DMS114 treated with DMSO at 0.1 percent for 48 hours (cell line): ENCODE measurements around the gene PSMD13.
"Not testable (repeated sequence)": the region's sequence is repeated elsewhere in the genome, so short reads cannot be mapped to it uniquely, and the experiment has no call there.

ENCODE experiments used
- DNase-seq: peaks from one replicate; lab custom pipeline; 2025; ENCODE audit not compliant: unreplicated experiment; lab: John Stamatoyannopoulos, UW

PSMD13 gene

DNA sequence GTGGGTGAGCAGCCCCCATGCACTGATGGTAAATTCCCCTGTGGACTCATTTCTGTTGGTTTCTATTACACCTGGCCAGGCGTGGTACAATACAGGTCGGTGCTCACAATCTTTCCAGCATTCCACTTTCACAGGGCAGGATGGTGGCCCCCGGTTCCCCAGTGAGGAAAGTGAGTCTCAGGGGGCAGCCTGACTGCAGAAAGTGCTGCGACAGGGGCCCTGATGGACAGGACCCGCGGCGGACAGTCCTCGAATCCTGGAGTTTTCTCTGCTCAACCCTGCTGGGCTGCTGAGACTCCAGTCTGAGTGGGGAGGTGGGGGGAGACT, 49.1 kb downstream of the PSMD13 start:
- DNase-seq = no peak

GRCh38 chr11:286977-287820, 50.4 kb downstream of the PSMD13 start:
- not testable (repeated sequence) for DNase-seq

- DNase-seq = no peak
Measured at GRCh38 chr11:287821-288477, 51.2 kb downstream of the PSMD13 start.

GRCh38 chr11:288478-289397, 52.0 kb downstream of the PSMD13 start, which contains the start of gene PGGHG:
TSS of gene PGGHG (plus strand) at chr11:289126. CDS start at chr11:289817, 691 bp downstream.
- no peak for DNase-seq

DNA sequence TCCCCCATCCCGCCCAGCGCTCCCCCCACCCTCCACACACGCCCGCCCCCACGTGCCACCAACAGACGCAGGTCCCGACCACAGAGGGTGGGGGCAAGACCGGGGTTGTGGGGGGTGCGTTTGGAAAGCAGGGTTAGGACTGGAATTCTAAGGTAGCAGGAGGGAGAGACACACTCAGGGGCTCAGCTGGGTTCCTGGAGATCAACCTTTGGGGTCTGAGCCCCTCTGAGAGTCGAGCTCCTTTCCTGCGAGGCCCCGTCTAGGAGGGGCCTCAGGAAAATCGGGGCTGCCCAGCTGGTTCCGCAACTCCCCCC, 52.6 kb downstream of the PSMD13 start:
- no peak for DNase-seq

DNA sequence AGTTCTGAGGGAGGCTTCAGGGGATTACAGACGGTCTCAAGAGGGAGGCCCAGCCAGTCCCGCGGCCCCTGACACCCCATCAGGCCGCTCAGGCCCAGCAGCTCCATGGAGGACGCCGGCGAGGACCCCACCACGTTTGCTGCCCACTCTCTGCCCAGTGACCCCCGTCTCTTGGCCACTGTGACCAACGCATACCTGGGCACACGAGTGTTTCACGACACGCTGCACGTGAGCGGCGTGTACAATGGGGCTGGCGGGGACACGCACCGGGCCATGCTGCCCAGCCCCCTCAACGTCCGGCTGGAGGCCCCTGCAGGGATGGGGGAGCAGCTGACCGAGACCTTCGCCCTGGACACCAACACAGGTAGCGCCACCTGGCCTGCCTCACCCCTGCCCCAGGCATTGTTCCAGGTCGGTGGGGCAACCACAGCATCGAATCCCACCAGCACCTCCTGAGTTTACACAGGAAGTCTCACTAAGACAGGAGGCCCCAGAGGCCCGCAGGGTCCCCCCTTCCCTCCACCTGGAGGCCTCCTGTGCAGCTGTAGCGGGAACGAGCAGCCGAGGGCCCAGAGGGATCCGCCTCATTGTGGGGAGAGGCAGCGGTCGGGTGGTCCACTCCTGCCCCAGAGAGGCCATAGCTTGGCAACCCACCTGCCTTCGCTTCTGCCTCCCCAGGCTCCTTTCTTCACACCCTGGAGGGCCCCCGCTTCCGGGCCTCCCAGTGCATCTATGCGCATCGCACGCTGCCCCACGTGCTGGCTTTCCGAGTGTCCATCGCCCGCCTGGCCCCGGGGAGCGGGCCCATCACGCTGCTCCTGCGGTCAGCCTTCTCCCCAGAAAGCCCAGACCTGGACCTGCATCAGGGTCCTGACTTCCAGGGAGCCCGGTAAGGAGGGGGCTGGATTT, 53.2 kb downstream of the PSMD13 start:
- no peak for DNase-seq

- no peak for DNase-seq
Measured at GRCh38 chr11:290621-291231, 54.0 kb downstream of the PSMD13 start.

DNA sequence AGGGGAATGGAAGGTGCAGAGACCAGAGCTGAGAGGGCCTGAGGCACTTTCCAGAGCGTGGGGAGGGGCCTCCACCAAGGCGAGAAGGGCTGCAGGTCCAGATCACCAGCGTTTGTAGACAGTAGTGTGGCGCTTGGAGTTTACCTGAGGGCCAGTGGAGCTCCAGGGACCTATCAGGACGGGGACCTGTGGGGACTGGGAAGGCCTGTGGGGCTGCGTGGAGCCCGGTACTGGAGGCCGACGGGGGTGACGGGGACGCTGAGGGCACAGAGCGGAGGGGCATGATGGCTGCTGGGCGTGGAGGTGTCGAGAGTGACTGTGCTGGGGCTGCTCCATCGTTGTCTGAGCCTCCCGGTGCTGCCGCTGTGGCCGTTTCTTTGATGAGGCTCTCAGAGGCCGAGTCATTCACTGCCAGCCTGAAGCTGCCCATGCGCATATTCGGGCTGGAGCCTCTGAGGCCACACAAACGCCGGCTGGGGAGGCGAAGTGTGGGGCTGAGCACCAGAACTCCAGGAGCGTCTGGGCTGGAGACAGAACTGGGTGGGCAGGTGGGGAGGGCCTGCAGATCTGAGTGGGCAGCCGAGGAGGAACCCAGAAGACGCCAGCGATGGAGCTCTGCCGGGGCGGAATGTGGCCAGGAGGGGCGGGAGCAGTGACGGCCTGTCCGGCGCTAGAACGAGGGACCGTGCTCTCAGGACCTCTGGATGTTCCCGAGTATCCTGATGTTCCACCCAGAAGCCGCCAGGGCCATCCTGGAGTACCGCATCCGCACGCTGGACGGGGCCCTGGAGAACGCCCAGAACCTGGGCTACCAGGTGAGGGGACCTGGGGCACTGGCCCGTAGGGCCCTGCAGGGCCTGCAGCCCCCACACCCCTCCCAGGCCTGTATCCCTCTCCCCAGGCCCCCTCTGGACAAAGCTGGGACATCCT, 54.8 kb downstream of the PSMD13 start:
- DNase-seq = no peak

DNA sequence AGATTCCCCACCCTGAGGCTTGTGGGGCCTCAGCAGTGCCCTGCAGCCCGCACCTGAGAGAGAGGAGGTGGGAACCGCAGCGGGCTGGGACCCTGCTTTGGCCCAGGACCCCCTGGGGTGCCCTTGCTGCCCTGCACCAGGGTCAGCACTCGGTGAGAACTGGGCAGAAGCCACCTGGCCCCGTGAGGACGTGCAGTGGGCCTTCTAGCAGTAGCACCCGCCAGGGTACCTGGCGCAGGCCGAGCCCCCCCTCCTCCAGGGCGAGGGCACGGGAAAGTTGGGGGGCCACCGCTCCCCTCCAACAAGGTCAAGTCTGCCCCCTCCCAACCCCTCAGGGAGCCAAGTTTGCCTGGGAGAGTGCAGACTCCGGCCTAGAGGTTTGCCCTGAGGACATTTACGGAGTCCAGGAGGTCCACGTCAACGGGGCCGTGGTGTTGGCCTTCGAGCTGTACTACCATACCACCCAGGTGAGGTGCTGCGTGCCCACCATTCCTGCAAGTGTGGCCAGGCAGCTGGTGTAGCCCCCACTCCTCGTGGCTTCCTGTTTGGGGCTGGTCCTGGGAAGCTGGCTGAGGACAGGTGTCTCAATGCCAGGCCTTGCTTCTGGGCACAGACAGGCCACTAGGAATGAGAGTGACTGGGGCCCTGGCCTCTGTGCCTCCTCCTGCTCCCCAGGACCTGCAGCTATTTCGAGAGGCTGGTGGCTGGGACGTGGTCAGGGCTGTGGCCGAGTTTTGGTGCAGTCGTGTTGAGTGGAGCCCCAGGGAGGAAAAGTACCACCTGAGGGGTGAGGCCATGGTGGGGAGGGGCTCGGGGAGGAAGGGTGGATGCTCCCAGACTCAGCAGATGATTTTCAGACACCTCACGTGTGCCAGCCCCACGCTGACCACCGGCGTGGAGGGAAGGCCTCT, 55.7 kb downstream of the PSMD13 start:
- no peak for DNase-seq

DNA sequence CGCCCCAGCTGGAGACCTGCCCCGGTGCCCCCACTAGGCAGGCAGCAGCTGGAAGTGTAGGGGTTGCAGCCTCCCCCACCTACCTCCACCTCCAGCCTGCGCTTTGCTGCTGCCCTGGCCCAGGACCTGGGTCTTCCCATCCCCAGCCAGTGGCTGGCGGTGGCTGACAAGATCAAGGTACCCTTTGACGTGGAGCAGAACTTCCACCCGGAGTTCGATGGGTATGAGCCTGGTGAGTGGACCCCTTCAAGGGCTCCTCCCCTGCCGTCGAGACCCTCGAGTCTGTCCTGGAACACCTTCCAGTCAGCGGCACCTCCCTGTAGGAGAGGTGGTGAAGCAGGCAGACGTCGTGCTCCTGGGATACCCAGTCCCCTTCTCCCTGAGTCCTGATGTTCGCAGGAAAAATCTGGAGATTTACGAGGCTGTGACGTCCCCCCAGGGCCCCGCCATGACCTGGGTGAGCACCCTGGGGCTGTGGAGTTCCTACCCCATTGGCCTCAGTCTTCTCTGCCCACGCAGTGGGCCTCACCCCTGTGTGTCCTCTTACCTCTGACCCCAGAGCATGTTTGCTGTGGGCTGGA, 56.6 kb downstream of the PSMD13 start:
- DNase-seq = no peak

- no peak for DNase-seq
Measured at GRCh38 chr11:293852-294661, 57.3 kb downstream of the PSMD13 start.

- DNase-seq = no peak
Measured at GRCh38 chr11:294780-295179, 58.0 kb downstream of the PSMD13 start.

DNA sequence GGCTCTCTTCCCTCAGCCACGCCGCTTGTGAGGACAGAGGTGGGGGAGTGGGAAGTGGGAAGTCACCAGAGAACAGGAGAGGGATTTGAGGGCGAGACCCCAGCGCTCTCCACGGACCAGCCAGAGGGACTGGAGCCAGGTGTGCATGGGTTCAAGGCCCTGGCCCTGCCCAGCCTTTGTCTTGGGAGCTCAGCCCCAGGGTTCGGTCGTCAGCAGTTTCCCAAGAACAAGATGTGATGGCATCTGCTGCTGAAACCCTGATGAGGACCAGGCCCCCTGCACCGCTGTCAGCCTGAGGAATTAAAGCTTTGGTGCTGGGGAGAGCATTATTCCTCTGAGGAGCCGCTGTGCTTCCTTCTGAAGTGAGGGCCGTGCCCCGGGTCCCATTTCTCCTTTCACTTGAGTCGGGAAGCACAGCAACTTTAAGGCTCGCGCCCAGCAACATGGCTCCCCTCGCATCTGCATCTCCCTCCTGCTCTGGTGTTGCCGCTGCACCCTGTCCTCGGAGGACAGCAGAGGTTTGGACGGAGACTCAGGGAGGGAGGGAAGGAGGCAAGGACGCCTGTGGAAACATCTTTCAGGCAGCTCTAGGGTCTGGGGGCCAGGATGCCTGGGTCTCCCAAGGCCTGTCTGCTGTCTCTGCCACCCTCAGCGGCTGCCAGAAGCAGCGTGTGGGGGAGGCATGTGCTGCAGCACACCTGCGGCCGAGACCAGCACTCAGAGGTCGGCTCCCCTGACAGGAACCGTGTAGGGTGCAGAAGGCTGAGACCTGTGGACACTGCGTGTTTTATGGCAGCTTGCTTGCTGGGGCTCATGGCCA, 58.8 kb downstream of the PSMD13 start:
- DNase-seq = no peak

DNA sequence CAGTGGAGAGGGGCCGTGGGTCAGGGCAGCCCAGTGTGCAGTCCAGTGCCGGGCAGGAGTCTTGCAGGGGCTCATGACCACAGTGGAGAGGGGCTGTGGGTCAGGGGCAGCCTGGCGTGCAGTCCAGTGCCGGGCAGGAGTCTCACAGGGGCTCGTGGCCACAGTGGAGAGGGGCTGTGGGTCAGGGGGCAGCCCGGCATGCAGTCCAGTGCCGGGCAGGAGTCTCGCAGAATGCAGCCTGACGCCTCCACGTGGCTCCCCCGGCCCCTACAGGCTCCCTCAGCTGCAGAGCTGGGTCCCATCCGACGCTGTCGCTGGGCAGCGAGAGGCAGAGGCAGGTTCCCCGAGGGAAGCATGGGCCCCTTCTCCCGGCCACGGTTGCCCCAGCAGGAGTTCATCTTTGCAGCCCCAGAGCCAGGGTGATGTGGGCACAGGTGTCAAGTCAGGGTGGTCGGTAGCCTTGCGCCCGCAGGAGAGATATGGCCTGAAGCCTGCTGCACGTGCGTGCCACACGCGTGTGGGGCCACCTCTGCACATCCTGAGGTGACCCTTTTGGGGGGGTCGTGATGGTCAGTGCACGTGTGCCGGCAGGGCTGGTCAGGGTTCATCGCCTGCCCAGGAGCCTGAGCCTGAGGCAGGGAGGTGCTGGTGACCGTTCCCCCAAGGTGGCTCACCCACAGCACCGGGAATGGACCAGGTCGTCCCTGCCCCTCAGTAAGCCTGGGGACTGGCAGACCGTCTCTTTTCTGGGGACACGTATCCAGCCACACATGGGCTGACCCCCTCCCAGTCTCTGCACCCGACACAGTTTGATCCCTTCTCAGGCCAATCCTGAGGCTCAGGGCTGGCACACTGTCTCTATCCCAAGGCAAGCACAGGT, 59.6 kb downstream of the PSMD13 start:
- DNase-seq = no peak

- DNase-seq = no peak
Measured at GRCh38 chr11:297051-297585, 60.3 kb downstream of the PSMD13 start.
